ENCODE data around the gene STK39. TPM values are rescaled to one million over a fixed set of nuclear protein-coding genes. Genes with fewer than 3 reads are reported as not detected.

STK39 gene
- total RNA-seq, 4 donors from 2014 or later, result 35.3 to 58.0 (median 47.0) TPM

DNA sequence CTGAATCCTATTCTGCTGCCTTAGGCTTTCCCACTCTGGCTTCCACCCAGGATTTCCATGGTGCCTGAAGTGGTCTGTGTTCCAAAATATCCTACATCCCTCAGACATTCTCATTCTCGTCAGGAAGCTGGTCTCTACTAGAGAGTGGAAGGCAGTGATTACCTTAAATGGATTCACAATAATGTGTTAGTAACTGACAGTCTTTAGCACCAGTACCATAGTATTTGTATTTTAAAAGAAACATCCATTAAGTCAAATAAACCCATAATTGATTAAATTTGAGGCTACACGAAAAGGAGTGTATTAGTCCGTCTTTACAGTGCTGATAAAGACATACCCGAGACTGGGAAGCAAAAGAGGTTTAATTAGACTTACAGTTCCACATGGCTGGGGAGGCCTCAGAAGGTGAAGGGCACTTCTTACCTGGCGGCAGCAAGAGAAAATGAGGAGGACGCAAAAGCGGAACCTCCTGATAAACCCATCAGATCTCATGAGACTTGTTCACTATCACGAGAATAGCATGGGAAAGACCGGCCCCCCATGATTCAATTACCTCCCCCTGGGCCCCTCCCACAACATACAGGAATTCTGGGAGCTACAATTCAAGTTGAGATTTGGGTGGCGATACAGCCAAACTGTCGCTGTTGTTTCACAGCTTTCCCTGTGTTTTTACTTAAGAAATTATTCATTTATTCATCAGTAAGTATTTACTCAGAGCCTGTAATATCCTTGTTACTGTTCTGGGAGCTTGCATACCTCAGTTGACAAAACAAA, 306.5 kb downstream of the STK39 start:
- no peaks in the 10 kb centered on the region for H3K36me3 ChIP-seq
- no peak for ATAC-seq
- no peak overlapping the region for H3K27ac ChIP-seq
- H3K9me3 ChIP-seq, result no peaks in the 10 kb centered on the region
- H3K27me3 ChIP-seq, result no peaks in the 10 kb centered on the region
- H3K4me1 ChIP-seq, result no peaks in the 10 kb centered on the region
- H3K4me3 ChIP-seq, result no peak overlapping the region
- TF ChIP-seq EP300 (IDR thresholded peaks at IDR 0.05), result no peak
- TF ChIP-seq, protein P1, sequence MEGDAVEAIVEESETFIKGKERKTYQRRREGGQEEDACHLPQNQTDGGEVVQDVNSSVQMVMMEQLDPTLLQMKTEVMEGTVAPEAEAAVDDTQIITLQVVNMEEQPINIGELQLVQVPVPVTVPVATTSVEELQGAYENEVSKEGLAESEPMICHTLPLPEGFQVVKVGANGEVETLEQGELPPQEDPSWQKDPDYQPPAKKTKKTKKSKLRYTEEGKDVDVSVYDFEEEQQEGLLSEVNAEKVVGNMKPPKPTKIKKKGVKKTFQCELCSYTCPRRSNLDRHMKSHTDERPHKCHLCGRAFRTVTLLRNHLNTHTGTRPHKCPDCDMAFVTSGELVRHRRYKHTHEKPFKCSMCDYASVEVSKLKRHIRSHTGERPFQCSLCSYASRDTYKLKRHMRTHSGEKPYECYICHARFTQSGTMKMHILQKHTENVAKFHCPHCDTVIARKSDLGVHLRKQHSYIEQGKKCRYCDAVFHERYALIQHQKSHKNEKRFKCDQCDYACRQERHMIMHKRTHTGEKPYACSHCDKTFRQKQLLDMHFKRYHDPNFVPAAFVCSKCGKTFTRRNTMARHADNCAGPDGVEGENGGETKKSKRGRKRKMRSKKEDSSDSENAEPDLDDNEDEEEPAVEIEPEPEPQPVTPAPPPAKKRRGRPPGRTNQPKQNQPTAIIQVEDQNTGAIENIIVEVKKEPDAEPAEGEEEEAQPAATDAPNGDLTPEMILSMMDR (IDR thresholded peaks at IDR 0.05), result no peak
- TF ChIP-seq POLR2A (IDR thresholded peaks at IDR 0.05), result no peak
- TF ChIP-seq POLR2AphosphoS5 (IDR thresholded peaks at IDR 0.05), result no peak
- WGBS, 2 donors (ENCODE audit: low coverage in 1 of 2), result 88 to 95% methylated on average over 11 of the region's 11 CpGs

DNA sequence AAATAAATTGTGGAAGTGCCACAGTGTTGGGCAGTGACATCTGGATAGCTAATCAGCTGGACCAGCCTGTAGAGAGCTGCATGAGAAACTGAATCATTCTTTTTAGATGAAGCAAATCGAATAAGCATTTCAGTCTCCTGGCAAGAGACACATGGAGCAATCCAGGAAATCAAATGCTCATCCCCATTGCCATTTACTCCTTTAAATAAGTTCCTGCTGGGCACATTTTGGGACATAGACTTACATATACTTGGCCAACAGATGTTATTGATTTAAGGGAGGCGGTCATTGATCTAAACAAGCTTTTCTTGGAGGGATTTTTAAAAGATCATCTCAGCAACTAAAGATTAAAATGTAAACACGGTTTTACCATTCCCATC, 307.1 kb downstream of the STK39 start:
- no peaks in the 10 kb centered on the region for H3K4me1 ChIP-seq
- no peak for ATAC-seq
- no peak overlapping the region for H3K4me3 ChIP-seq
- H3K27ac ChIP-seq, result no peak overlapping the region
- 80 to 87% methylated on average over 3 of the region's 3 CpGs for WGBS, 2 donors (ENCODE audit: low coverage in 1 of 2)
- TF ChIP-seq POLR2AphosphoS5 (IDR thresholded peaks at IDR 0.05) (no peak), EP300 (IDR thresholded peaks at IDR 0.05) (no peak), POLR2A (IDR thresholded peaks at IDR 0.05) (no peak)
- TF ChIP-seq, protein P1 (IDR thresholded peaks at IDR 0.05), result no peak
- no peaks in the 10 kb centered on the region for H3K9me3 ChIP-seq
- H3K36me3 ChIP-seq, result no peaks in the 10 kb centered on the region
- no peaks in the 10 kb centered on the region for H3K27me3 ChIP-seq

DNA sequence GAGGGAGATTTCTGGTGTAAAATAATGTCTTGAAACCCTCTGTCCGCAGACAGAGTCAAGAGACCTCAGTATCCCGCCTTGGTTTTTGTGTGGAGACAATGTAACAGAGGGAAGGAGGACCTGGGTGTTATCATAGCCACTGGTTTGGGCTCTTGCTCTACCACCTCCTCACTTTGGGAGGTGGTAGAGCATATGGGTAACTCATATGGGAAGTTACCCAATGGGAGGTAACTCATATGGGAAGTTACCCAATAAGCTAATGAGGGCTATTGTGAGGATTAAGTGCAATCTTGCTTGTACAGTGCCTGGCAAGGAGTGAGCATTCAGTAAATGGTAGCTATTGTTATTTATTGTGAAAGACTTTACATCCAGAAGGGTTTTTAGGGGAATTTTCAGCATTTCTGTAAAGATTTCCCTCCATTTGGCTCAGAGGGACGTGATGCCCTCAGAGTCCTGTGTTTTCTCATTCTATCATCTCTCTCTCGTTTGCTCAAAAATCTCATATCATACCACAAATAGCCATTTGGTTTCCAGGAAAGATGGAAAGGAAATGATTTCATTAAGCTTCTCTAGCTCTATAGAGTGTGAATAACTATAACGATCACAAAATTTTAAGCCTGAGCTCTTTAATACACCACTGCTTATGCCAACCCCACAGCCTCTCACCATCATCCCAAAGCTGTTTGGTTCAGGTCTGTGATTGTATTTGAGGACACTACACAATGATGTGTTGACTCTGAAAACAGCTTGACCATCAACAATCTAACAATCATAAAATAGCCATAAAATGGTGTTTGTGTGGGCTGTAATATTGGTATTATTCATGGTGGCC, 307.7 kb downstream of the STK39 start:
- Histone ChIP-seq H3K27ac (no peak overlapping the region), H3K27me3 (no peaks in the 10 kb centered on the region), H3K36me3 (no peaks in the 10 kb centered on the region), H3K9me3 (no peaks in the 10 kb centered on the region), H3K4me1 (no peaks in the 10 kb centered on the region), H3K4me3 (no peak overlapping the region)
- 72 to 95% methylated on average over 5 of the region's 5 CpGs for WGBS, 2 donors (ENCODE audit: low coverage in 1 of 2)
- TF ChIP-seq, protein P1 (IDR thresholded peaks at IDR 0.05), result no peak
- TF ChIP-seq EP300 (IDR thresholded peaks at IDR 0.05) (no peak), POLR2AphosphoS5 (IDR thresholded peaks at IDR 0.05) (no peak), POLR2A (IDR thresholded peaks at IDR 0.05) (no peak)
- no peak for ATAC-seq

DNA sequence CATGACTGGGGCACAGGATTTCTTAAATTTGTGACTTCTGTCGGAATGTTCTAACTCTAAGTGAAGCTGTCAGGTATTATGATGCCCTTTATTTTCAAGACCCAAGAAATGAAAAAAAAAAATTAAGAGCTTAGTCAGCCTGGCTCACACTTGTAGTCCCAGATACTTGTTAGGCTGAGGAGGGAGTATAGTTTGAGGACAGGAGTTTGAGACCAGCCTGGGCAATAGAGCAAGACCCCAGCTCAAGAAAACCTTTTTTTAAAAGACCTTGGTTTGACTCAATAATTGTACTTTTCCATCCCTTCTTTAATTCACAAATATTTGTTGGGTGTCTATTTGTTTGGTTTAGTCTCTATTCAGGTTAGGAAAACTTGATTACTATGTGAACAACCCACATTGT, 310.0 kb downstream of the STK39 start:
- no peak for ATAC-seq
- H3K36me3 ChIP-seq, result no peaks in the 10 kb centered on the region
- TF ChIP-seq, protein P1 (IDR thresholded peaks at IDR 0.05), result no peak
- TF ChIP-seq POLR2A (IDR thresholded peaks at IDR 0.05) (no peak), POLR2AphosphoS5 (IDR thresholded peaks at IDR 0.05) (no peak), EP300 (IDR thresholded peaks at IDR 0.05) (no peak)

More for the DNA sequence above, 310.0 kb downstream of the STK39 start:
- H3K27ac ChIP-seq, result no peak overlapping the region
- H3K4me1 ChIP-seq, result no peaks in the 10 kb centered on the region
- no peak overlapping the region for H3K4me3 ChIP-seq
- no CpG with 5 or more reads among the region's 1 CpG for WGBS, 2 donors (ENCODE audit: low coverage in 1 of 2)
- no peaks in the 10 kb centered on the region for H3K9me3 ChIP-seq
- no peaks in the 10 kb centered on the region for H3K27me3 ChIP-seq
